Right lobe of liver (tissue), 4 donors: ENCODE measurements around the gene MUC6.

Experiments
- CTCF ChIP-seq, 4 donors: fragments of 200-600 bp in 3 of 4; fragments of 450-650 bp in 1 of 4; IDR thresholded peaks; one replicate each; pipeline versions ENCODE4 v1.5.1 to v1.8.0; 2016 to 2022; ENCODE audit warnings: antibody characterized with exemption in 4 of 4, mild to moderate bottlenecking in 2 of 4
- POLR2A ChIP-seq: fragments of 450-650 bp; IDR thresholded peaks from one replicate; pipeline ENCODE4 v1.6.1; 2017; ENCODE audit warnings: antibody characterized with exemption, mild to moderate bottlenecking
- donor health status: DM: no; HTN: no; CAD: no.
- donor health status: DM: no; HTN: no; CAD: no.
- donor health status: DM: no; HTN: yes; CAD: no.

GRCh38 chr11:1034001-1034400 is 2.5 kb downstream of the MUC6 start:
- TF ChIP-seq CTCF (IDR thresholded peaks at IDR 0.05) (no peak), POLR2A (no peak)
